ENCODE data around the gene POLR2E. TPM values are rescaled to one million over a fixed set of nuclear protein-coding genes. Genes with fewer than 3 reads are reported as not detected.

POLR2E gene
- total RNA-seq, 1 donor from 2014 or later, result 181 TPM

- Mint-ChIP-seq H3K4me1 (ENCODE audit: unreplicated experiment) (peaks cover 22% of the 10 kb centered on the region), H3K27ac (peak overlapping the region; percentile 21), H3K27me3 (no peaks in the 10 kb centered on the region), H3K4me3 (peak overlapping the region; percentile 45), H3K9me3 (no peaks in the 10 kb centered on the region), H3K36me3 (peaks cover 2% of the 10 kb centered on the region)
- DNase-seq (ENCODE audit: extremely low spot score, unreplicated experiment), result no peak
- TF ChIP-seq CTCF (conservative IDR thresholded peaks at IDR 0.05), result no peak
Measured at GRCh38 chr19:1042689-1043511, 52.3 kb downstream of the POLR2E start.

- H3K4me1 Mint-ChIP-seq (ENCODE audit: unreplicated experiment), result peaks cover 24% of the 10 kb centered on the region
- DNase-seq (ENCODE audit: extremely low spot score, unreplicated experiment), result no peak
- no peaks in the 10 kb centered on the region for H3K9me3 Mint-ChIP-seq
- H3K36me3 Mint-ChIP-seq, result peaks cover 7% of the 10 kb centered on the region
- peak overlapping the region; percentile 45 for H3K4me3 Mint-ChIP-seq
- TF ChIP-seq CTCF (conservative IDR thresholded peaks at IDR 0.05), result no peak
- H3K27me3 Mint-ChIP-seq, result no peaks in the 10 kb centered on the region
- H3K27ac Mint-ChIP-seq, result peak overlapping the region; percentile 21
Measured at GRCh38 chr19:1041835-1042685, 53.1 kb downstream of the POLR2E start.

- peaks cover 7% of the 10 kb centered on the region for H3K36me3 Mint-ChIP-seq
- H3K27me3 Mint-ChIP-seq, result no peaks in the 10 kb centered on the region
- DNase-seq (ENCODE audit: extremely low spot score, unreplicated experiment), result no peak
- no peaks in the 10 kb centered on the region for H3K9me3 Mint-ChIP-seq
- no peak for TF ChIP-seq CTCF (conservative IDR thresholded peaks at IDR 0.05)
- H3K4me3 Mint-ChIP-seq, result peak overlapping the region; percentile 95
- peak overlapping the region; percentile 87 for H3K27ac Mint-ChIP-seq
- peaks cover 24% of the 10 kb centered on the region for H3K4me1 Mint-ChIP-seq (ENCODE audit: unreplicated experiment)
Measured at GRCh38 chr19:1041272-1041834, 53.8 kb downstream of the POLR2E start.

GRCh38 chr19:1040476-1041271 lies 54.5 kb downstream of the POLR2E start:
- no peak for TF ChIP-seq CTCF (conservative IDR thresholded peaks at IDR 0.05)
- no peaks in the 10 kb centered on the region for H3K9me3 Mint-ChIP-seq
- H3K27me3 Mint-ChIP-seq, result no peaks in the 10 kb centered on the region
- H3K36me3 Mint-ChIP-seq, result peaks cover 7% of the 10 kb centered on the region
- H3K27ac Mint-ChIP-seq, result peak overlapping the region; percentile 87
- H3K4me3 Mint-ChIP-seq, result peak overlapping the region; percentile 95
- H3K4me1 Mint-ChIP-seq (ENCODE audit: unreplicated experiment), result peaks cover 24% of the 10 kb centered on the region
- DNase-seq (ENCODE audit: extremely low spot score, unreplicated experiment), result no peak

Data from type B pancreatic cell (in vitro differentiated cells).